GM18951 (cell line): ENCODE results near the gene CLIP1.
"Not testable (repeated sequence)": the region's sequence is repeated elsewhere in the genome, so short reads cannot be mapped to it uniquely, and the experiment has no call there.

ENCODE experiments used
- POLR2A ChIP-seq: IDR thresholded peaks from 4 replicates; pipeline ENCODE4 v1.6.1; 2011; ENCODE audit warnings: mild to moderate bottlenecking; ENCODE audit not compliant: insufficient read length, insufficient read depth; ENCODE audit errors: extremely low read depth
- in situ Hi-C: fragments of 300-500 bp; cut with MboI; formaldehyde crosslinking; loops from one replicate; pipeline ENCODE4 v1.12.0; 2022; ENCODE audit warnings: low sequenced_read_pairs, mixed read lengths, inconsistent platforms; ENCODE audit not compliant: unreplicated experiment

The CLIP1 gene

GRCh38 chr12:122395319-122395718, 27.1 kb downstream of the CLIP1 start:
- in situ Hi-C loops = loop anchor here (5.0 kb wide), 1 partner anchor 77 kb away; no protein-coding TSS in a partner anchor
- no peak for TF ChIP-seq POLR2A

- in situ Hi-C loops = loop anchor here (5.0 kb wide), 1 partner anchor 78 kb away; no protein-coding TSS in a partner anchor
These were observed 27.8 kb downstream of the CLIP1 start for GRCh38 chr12:122394626-122395194.

GRCh38 chr12:122393817-122394216, 28.7 kb downstream of the CLIP1 start:
- TF ChIP-seq POLR2A = no peak
- in situ Hi-C loops = no loop called here

More at GRCh38 chr12:122394626-122395194, 27.8 kb downstream of the CLIP1 start:
- no peak for TF ChIP-seq POLR2A

- in situ Hi-C loops = no loop called here
These were observed 30.1 kb downstream of the CLIP1 start for GRCh38 chr12:122392411-122392810.

GRCh38 chr12:122389677-122390076, 32.8 kb downstream of the CLIP1 start:
- TF ChIP-seq POLR2A = no peak
- in situ Hi-C loops = no loop called here

More at GRCh38 chr12:122392411-122392810, 30.1 kb downstream of the CLIP1 start:
- TF ChIP-seq POLR2A = no peak

GRCh38 chr12:122387887-122388286, 34.6 kb downstream of the CLIP1 start:
- in situ Hi-C loops = no loop called here

GRCh38 chr12:122385171-122386016, 37.1 kb downstream of the CLIP1 start:
- in situ Hi-C loops = no loop called here

More at GRCh38 chr12:122387887-122388286, 34.6 kb downstream of the CLIP1 start:
- TF ChIP-seq POLR2A = no peak

GRCh38 chr12:122382919-122383350, 39.5 kb downstream of the CLIP1 start:
- no peak for TF ChIP-seq POLR2A
- in situ Hi-C loops = no loop called here

More at GRCh38 chr12:122385171-122386016, 37.1 kb downstream of the CLIP1 start:
- TF ChIP-seq POLR2A = no peak

GRCh38 chr12:122381021-122381420, 41.4 kb downstream of the CLIP1 start:
- TF ChIP-seq POLR2A = no peak
- in situ Hi-C loops = no loop called here

- in situ Hi-C loops = not testable (repeated sequence)
These were observed 45.7 kb downstream of the CLIP1 start for GRCh38 chr12:122376751-122377150.

GRCh38 chr12:122374707-122375106, 47.8 kb downstream of the CLIP1 start:
- in situ Hi-C loops = no loop called here
- TF ChIP-seq POLR2A = no peak

- in situ Hi-C loops = no loop called here
These were observed 50.9 kb downstream of the CLIP1 start for GRCh38 chr12:122371475-122372045.

GRCh38 chr12:122368361-122369073, 54.0 kb downstream of the CLIP1 start:
- in situ Hi-C loops = loop anchor here (10.0 kb wide), 1 partner anchor 244 kb away; no protein-coding TSS in a partner anchor
- no peak for TF ChIP-seq POLR2A

More at GRCh38 chr12:122371475-122372045, 50.9 kb downstream of the CLIP1 start:
- no peak for TF ChIP-seq POLR2A

GRCh38 chr12:122367632-122368031, 54.8 kb downstream of the CLIP1 start:
- in situ Hi-C loops = loop anchor here (10.0 kb wide), 1 partner anchor 243 kb away; no protein-coding TSS in a partner anchor
